ENCODE measurements around the gene PI4K2B.
"Not testable (repeated sequence)": the region's sequence is repeated elsewhere in the genome, so short reads cannot be mapped to it uniquely, and the experiment has no call there.

Gene PI4K2B

GRCh38 chr4:25239528-25239927 is 5.7 kb downstream of the PI4K2B start:
- DNase-seq; H3K27ac ChIP-seq (ENCODE audit: insufficient read depth, low read length, poor library complexity, severe bottlenecking); H3K9me3 ChIP-seq (ENCODE audit: control insufficient read depth, low read length); H3K4me3 ChIP-seq (ENCODE audit: insufficient read depth, low read depth, low read length, poor library complexity, severe bottlenecking); H3K27me3 ChIP-seq (replicated peaks; ENCODE audit: control insufficient read depth, insufficient read depth, low read length, poor library complexity, severe bottlenecking); H3K36me3 ChIP-seq (ENCODE audit: control insufficient read depth, insufficient read depth, low read length); H3K4me1 ChIP-seq (ENCODE audit: control insufficient read depth, insufficient read depth, low read length, poor library complexity, severe bottlenecking): not testable (repeated sequence)

GRCh38 chr4:25240754-25241210 is 6.9 kb downstream of the PI4K2B start:
- H3K27me3 ChIP-seq (replicated peaks; ENCODE audit: control insufficient read depth, insufficient read depth, low read length, poor library complexity, severe bottlenecking); H3K9me3 ChIP-seq (ENCODE audit: control insufficient read depth, low read length); H3K4me1 ChIP-seq (ENCODE audit: control insufficient read depth, insufficient read depth, low read length, poor library complexity, severe bottlenecking); H3K27ac ChIP-seq (ENCODE audit: insufficient read depth, low read length, poor library complexity, severe bottlenecking); H3K4me3 ChIP-seq (ENCODE audit: insufficient read depth, low read depth, low read length, poor library complexity, severe bottlenecking); DNase-seq; H3K36me3 ChIP-seq (ENCODE audit: control insufficient read depth, insufficient read depth, low read length): not testable (repeated sequence)

GRCh38 chr4:25242195-25242594 is 8.4 kb downstream of the PI4K2B start:
- not testable (repeated sequence) for H3K27ac ChIP-seq (ENCODE audit: insufficient read depth, low read length, poor library complexity, severe bottlenecking); H3K4me1 ChIP-seq (ENCODE audit: control insufficient read depth, insufficient read depth, low read length, poor library complexity, severe bottlenecking); DNase-seq; H3K4me3 ChIP-seq (ENCODE audit: insufficient read depth, low read depth, low read length, poor library complexity, severe bottlenecking); H3K27me3 ChIP-seq (replicated peaks; ENCODE audit: control insufficient read depth, insufficient read depth, low read length, poor library complexity, severe bottlenecking); H3K9me3 ChIP-seq (ENCODE audit: control insufficient read depth, low read length); H3K36me3 ChIP-seq (ENCODE audit: control insufficient read depth, insufficient read depth, low read length)

- H3K27me3 ChIP-seq (replicated peaks; ENCODE audit: control insufficient read depth, insufficient read depth, low read length, poor library complexity, severe bottlenecking), result no peaks in the 10 kb centered on the region
- H3K27ac ChIP-seq (ENCODE audit: insufficient read depth, low read length, poor library complexity, severe bottlenecking), result no peak overlapping the region
- no peaks in the 10 kb centered on the region for H3K4me1 ChIP-seq (ENCODE audit: control insufficient read depth, insufficient read depth, low read length, poor library complexity, severe bottlenecking)
- no peak overlapping the region for H3K4me3 ChIP-seq (ENCODE audit: insufficient read depth, low read depth, low read length, poor library complexity, severe bottlenecking)
- no peaks in the 10 kb centered on the region for H3K9me3 ChIP-seq (ENCODE audit: control insufficient read depth, low read length)
- H3K36me3 ChIP-seq (ENCODE audit: control insufficient read depth, insufficient read depth, low read length), result no peaks in the 10 kb centered on the region
- no peak for DNase-seq
Measured at GRCh38 chr4:25245181-25245580, 11.3 kb downstream of the PI4K2B start.

GRCh38 chr4:25246680-25247611 is 13.1 kb downstream of the PI4K2B start:
- H3K27ac ChIP-seq (ENCODE audit: insufficient read depth, low read length, poor library complexity, severe bottlenecking), result no peak overlapping the region
- DNase-seq, result no peak
- H3K4me1 ChIP-seq (ENCODE audit: control insufficient read depth, insufficient read depth, low read length, poor library complexity, severe bottlenecking), result no peaks in the 10 kb centered on the region

GRCh38 chr4:25248875-25249274 is 15.0 kb downstream of the PI4K2B start:
- H3K36me3 ChIP-seq (ENCODE audit: control insufficient read depth, insufficient read depth, low read length); H3K27me3 ChIP-seq (replicated peaks; ENCODE audit: control insufficient read depth, insufficient read depth, low read length, poor library complexity, severe bottlenecking); H3K4me1 ChIP-seq (ENCODE audit: control insufficient read depth, insufficient read depth, low read length, poor library complexity, severe bottlenecking); H3K4me3 ChIP-seq (ENCODE audit: insufficient read depth, low read depth, low read length, poor library complexity, severe bottlenecking); H3K27ac ChIP-seq (ENCODE audit: insufficient read depth, low read length, poor library complexity, severe bottlenecking); H3K9me3 ChIP-seq (ENCODE audit: control insufficient read depth, low read length); DNase-seq: not testable (repeated sequence)

More at GRCh38 chr4:25246680-25247611, 13.1 kb downstream of the PI4K2B start:
- no peaks in the 10 kb centered on the region for H3K9me3 ChIP-seq (ENCODE audit: control insufficient read depth, low read length)
- no peak overlapping the region for H3K4me3 ChIP-seq (ENCODE audit: insufficient read depth, low read depth, low read length, poor library complexity, severe bottlenecking)
- no peaks in the 10 kb centered on the region for H3K27me3 ChIP-seq (replicated peaks; ENCODE audit: control insufficient read depth, insufficient read depth, low read length, poor library complexity, severe bottlenecking)
- H3K36me3 ChIP-seq (ENCODE audit: control insufficient read depth, insufficient read depth, low read length), result no peaks in the 10 kb centered on the region

GRCh38 chr4:25249494-25249893 is 15.7 kb downstream of the PI4K2B start:
- not testable (repeated sequence) for H3K27ac ChIP-seq (ENCODE audit: insufficient read depth, low read length, poor library complexity, severe bottlenecking); H3K27me3 ChIP-seq (replicated peaks; ENCODE audit: control insufficient read depth, insufficient read depth, low read length, poor library complexity, severe bottlenecking); H3K36me3 ChIP-seq (ENCODE audit: control insufficient read depth, insufficient read depth, low read length); H3K4me3 ChIP-seq (ENCODE audit: insufficient read depth, low read depth, low read length, poor library complexity, severe bottlenecking); H3K9me3 ChIP-seq (ENCODE audit: control insufficient read depth, low read length); H3K4me1 ChIP-seq (ENCODE audit: control insufficient read depth, insufficient read depth, low read length, poor library complexity, severe bottlenecking); DNase-seq

- no peaks in the 10 kb centered on the region for H3K27me3 ChIP-seq (replicated peaks; ENCODE audit: control insufficient read depth, insufficient read depth, low read length, poor library complexity, severe bottlenecking)
- H3K4me1 ChIP-seq (ENCODE audit: control insufficient read depth, insufficient read depth, low read length, poor library complexity, severe bottlenecking), result no peaks in the 10 kb centered on the region
- no peak overlapping the region for H3K27ac ChIP-seq (ENCODE audit: insufficient read depth, low read length, poor library complexity, severe bottlenecking)
- no peaks in the 10 kb centered on the region for H3K9me3 ChIP-seq (ENCODE audit: control insufficient read depth, low read length)
- no peak for DNase-seq
- no peak overlapping the region for H3K4me3 ChIP-seq (ENCODE audit: insufficient read depth, low read depth, low read length, poor library complexity, severe bottlenecking)
- peaks cover 20% of the 10 kb centered on the region for H3K36me3 ChIP-seq (ENCODE audit: control insufficient read depth, insufficient read depth, low read length)
Measured at GRCh38 chr4:25252230-25253070, 18.6 kb downstream of the PI4K2B start.

GRCh38 chr4:25253071-25253445 is 19.2 kb downstream of the PI4K2B start:
- Histone ChIP-seq H3K4me3 (ENCODE audit: insufficient read depth, low read depth, low read length, poor library complexity, severe bottlenecking) (no peak overlapping the region), H3K36me3 (ENCODE audit: control insufficient read depth, insufficient read depth, low read length) (peaks cover 20% of the 10 kb centered on the region), H3K27ac (ENCODE audit: insufficient read depth, low read length, poor library complexity, severe bottlenecking) (no peak overlapping the region), H3K27me3 (replicated peaks; ENCODE audit: control insufficient read depth, insufficient read depth, low read length, poor library complexity, severe bottlenecking) (no peaks in the 10 kb centered on the region), H3K4me1 (ENCODE audit: control insufficient read depth, insufficient read depth, low read length, poor library complexity, severe bottlenecking) (no peaks in the 10 kb centered on the region), H3K9me3 (ENCODE audit: control insufficient read depth, low read length) (no peaks in the 10 kb centered on the region)
- no peak for DNase-seq

- H3K36me3 ChIP-seq (ENCODE audit: control insufficient read depth, insufficient read depth, low read length), result peaks cover 20% of the 10 kb centered on the region
- H3K27ac ChIP-seq (ENCODE audit: insufficient read depth, low read length, poor library complexity, severe bottlenecking); DNase-seq; H3K4me1 ChIP-seq (ENCODE audit: control insufficient read depth, insufficient read depth, low read length, poor library complexity, severe bottlenecking); H3K9me3 ChIP-seq (ENCODE audit: control insufficient read depth, low read length); H3K27me3 ChIP-seq (replicated peaks; ENCODE audit: control insufficient read depth, insufficient read depth, low read length, poor library complexity, severe bottlenecking); H3K4me3 ChIP-seq (ENCODE audit: insufficient read depth, low read depth, low read length, poor library complexity, severe bottlenecking): not testable (repeated sequence)
Measured at GRCh38 chr4:25253786-25254185, 20.0 kb downstream of the PI4K2B start.
